NB4 (cell line): Measurements from ENCODE around the gene PRPS1L1.

Source experiments
- DNase-seq: peaks from one replicate; pipeline ENCODE4 v3.0.0; 2010; ENCODE audit warnings: low read depth
- H3K4me3 ChIP-seq: one replicate; pipeline ENCODE4 v1.5.1; 2011; ENCODE audit warnings: mild to moderate bottlenecking, low read depth, low read length, moderate library complexity
- MYC ChIP-seq: IDR thresholded peaks from 2 replicates; pipeline ENCODE4 v1.6.1; 2011; ENCODE audit warnings: low read depth, low read length
- POLR2A ChIP-seq: IDR thresholded peaks from 2 replicates; pipeline ENCODE4 v1.6.1; 2011; ENCODE audit warnings: mild to moderate bottlenecking; ENCODE audit not compliant: insufficient read length; ENCODE audit errors: extremely low read depth
- TF ChIP-seq, protein P1 (sequence below): IDR thresholded peaks from one replicate; pipeline ENCODE4 v1.5.1; 2012; ENCODE audit warnings: low read depth, low read length
- TF ChIP-seq, protein P2 (sequence below): IDR thresholded peaks from 2 replicates; pipeline ENCODE4 v1.6.1; 2011; ENCODE audit warnings: low read depth, low read length

Gene PRPS1L1

DNA sequence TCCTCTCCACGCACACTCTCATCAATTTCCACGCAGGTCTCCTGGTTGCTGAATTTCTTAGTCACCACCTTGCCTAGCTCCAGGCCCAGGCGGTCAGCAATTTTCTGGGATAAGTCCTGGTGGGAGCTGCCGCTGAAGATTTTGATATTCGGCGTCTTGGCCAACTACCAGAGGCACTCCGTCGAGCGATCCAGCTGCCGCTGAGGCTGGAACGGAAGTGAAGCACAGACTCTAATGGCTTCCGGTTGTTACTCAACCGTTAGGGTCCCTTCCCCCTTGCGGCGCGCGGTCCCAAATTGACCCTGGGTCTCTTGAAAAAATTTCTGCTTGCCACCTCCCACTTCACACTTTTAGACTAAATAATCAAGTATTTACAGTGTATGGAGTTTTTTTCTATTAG, at the start of gene PRPS1L1:
TSS of gene PRPS1L1 (minus strand) at position 219 of the 400 bp plus-strand sequence.
- DNase-seq, result no peak
- H3K4me3 ChIP-seq, result no peak within 1 kb of the TSS
- TF ChIP-seq, protein P1, sequence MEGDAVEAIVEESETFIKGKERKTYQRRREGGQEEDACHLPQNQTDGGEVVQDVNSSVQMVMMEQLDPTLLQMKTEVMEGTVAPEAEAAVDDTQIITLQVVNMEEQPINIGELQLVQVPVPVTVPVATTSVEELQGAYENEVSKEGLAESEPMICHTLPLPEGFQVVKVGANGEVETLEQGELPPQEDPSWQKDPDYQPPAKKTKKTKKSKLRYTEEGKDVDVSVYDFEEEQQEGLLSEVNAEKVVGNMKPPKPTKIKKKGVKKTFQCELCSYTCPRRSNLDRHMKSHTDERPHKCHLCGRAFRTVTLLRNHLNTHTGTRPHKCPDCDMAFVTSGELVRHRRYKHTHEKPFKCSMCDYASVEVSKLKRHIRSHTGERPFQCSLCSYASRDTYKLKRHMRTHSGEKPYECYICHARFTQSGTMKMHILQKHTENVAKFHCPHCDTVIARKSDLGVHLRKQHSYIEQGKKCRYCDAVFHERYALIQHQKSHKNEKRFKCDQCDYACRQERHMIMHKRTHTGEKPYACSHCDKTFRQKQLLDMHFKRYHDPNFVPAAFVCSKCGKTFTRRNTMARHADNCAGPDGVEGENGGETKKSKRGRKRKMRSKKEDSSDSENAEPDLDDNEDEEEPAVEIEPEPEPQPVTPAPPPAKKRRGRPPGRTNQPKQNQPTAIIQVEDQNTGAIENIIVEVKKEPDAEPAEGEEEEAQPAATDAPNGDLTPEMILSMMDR, result no peak
- TF ChIP-seq MYC (no peak), POLR2A (no peak)
- TF ChIP-seq, protein P2, sequence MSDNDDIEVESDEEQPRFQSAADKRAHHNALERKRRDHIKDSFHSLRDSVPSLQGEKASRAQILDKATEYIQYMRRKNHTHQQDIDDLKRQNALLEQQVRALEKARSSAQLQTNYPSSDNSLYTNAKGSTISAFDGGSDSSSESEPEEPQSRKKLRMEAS, result no peak

DNA sequence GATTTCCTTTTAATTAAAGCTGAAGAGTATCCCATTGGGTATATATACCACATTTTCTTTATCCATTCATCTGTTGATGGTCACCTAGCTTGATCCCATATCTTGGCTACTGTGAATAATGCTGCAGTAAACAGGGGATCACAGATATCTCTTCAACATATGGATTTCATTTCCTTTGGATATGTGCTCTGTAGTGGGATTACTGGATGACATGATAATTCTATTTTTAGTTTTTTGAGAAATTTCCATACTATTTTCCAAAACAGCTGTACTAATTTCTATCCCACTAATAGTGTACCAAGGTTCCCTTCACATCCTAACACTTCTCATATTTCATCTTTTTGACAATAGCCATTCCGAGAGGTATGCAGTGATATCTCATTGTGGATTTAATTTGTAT, 48.8 kb upstream of the PRPS1L1 start:
- no peak for DNase-seq
- no peak for TF ChIP-seq POLR2A
- TF ChIP-seq, protein P2, result no peak
- no peak for TF ChIP-seq MYC
- TF ChIP-seq, protein P1, result no peak
- H3K4me3 ChIP-seq, result no peak overlapping the region

DNA sequence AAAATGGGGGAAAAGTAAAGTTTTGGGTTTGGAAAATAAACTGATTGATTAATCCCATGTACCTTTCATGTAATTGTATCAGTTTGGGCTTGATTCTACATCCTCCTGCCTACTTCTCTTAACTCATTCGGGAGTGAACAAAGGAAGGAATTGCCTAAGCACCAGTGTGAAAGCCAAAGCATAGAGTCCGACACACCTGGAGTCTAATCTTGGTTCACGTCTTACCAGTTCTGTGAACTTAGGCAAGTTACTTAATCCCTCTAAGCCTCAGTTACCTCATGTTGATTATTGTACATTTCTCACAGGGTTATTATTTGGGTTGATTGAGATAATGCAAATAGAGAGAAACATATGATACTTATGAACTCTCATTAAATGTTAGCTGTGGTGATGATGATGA, 41.1 kb upstream of the PRPS1L1 start:
- H3K4me3 ChIP-seq, result no peak overlapping the region
- no peak for DNase-seq
- no peak for TF ChIP-seq MYC
- TF ChIP-seq, protein P2, result no peak
- TF ChIP-seq, protein P1, result no peak
- TF ChIP-seq POLR2A, result no peak

DNA sequence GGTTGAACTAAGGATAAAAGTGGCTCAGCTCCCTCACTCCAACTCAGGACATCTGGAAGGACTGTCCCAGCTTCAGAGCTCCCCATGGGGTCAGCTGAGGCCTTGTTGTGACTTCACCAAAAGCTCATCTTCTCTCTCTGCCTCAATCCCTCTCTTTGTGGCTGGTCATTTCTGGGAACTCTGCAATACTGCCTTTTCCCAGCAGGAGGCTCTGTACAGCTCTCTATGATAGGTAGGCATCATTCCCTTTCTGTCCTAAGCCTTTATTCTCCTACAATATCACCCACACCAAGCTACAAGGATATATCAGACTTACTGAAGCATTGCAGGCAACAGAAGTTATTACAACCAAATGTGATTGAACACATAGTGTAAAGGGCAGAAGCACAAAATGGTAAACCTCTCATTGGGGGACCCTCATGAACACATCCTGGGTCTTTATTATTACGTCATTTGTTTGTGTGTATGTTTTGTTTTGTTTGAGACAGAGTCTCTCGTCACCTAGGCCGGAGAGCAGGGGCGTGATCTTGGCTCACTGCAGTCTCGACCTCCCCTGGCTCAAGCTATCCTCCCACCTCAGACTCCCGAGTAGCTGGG, 36.7 kb upstream of the PRPS1L1 start:
- DNase-seq, result peak; percentile 50
- TF ChIP-seq, protein P1, result peak; percentile 90
- TF ChIP-seq POLR2A, result no peak

DNA sequence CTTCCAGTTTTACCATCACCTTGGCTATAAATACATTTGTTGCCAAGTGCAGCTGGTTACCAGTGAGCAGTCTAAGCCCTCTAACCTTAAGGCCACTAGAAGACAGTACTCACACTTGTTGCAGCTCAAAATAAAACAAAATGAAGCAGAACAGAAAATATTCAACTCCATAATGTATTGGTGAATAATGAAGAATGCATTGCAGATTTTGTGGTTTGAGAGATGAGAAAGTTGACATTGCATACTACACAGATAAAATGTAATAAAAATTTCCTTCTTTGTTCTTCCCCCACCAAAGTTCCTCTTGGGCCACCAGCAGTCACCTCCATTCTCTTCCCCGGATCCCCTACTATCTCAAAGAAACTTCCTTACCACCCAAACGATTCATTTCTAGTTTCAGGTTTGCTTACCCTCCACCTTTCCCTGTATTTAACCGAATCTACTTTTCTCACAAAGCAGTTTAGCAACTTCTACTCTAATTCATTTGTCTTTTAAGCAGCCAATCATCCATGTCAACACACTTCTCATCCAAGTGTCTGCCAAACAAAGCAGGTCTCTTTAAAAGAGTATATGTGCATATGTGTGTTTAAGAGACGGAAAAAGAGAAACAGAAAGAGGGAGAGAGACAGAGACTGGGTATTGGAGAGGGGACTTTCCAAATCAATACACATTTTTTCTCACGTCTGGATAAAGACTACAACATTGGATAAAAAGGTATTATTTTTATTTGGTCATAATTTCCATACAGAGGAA, 35.7 kb upstream of the PRPS1L1 start:
- TF ChIP-seq, protein P2, result no peak
- TF ChIP-seq MYC (no peak), POLR2A (no peak)
- TF ChIP-seq, protein P1, result no peak
- no peak overlapping the region for H3K4me3 ChIP-seq

More for the DNA sequence above, 36.7 kb upstream of the PRPS1L1 start:
- no peak overlapping the region for H3K4me3 ChIP-seq

More for the DNA sequence above, 35.7 kb upstream of the PRPS1L1 start:
- no peak for DNase-seq
